ENCODE data around the gene ZDHHC5.

ZDHHC5 gene

DNA sequence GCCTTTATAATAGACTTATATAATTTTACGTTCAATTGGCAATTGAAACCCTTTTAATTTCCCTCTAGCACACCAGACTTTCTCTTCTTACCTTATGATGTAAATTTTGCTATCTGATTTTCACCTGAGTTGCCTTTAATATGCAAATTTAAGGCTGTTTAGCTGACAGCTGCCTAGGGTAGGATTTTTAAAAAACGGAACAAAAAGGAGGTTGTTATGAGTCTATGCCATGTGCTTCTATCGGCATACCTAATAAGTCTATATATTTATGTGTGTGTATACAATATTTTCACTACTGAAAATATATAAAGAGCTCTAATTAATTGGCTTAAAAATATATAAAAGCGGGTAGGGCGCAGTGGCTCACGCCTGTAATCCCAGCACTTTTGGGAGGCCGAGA is 61.6 kb downstream of the ZDHHC5 start:
- DNase-seq (ENCODE audit: low read depth) = no peak

DNA sequence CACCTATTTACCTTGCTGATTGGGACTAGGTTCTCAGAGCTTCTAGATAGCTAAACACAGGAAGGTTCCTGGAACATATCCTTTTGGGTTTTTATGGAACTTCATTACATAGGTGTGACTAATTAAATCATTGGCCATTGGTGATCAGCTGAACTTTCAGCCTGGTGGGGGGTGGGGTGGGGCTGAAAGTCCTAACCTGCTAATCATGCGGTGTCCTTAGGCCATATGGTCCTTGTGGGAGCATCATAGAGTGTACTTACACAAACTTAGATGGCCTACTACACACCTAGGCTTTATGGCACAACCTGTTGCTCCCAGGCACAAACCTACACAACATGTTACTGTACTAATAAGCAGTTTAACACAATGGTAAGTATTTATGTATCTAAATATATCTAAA is 64.7 kb downstream of the ZDHHC5 start:
- DNase-seq (ENCODE audit: low read depth) = no peak

DNA sequence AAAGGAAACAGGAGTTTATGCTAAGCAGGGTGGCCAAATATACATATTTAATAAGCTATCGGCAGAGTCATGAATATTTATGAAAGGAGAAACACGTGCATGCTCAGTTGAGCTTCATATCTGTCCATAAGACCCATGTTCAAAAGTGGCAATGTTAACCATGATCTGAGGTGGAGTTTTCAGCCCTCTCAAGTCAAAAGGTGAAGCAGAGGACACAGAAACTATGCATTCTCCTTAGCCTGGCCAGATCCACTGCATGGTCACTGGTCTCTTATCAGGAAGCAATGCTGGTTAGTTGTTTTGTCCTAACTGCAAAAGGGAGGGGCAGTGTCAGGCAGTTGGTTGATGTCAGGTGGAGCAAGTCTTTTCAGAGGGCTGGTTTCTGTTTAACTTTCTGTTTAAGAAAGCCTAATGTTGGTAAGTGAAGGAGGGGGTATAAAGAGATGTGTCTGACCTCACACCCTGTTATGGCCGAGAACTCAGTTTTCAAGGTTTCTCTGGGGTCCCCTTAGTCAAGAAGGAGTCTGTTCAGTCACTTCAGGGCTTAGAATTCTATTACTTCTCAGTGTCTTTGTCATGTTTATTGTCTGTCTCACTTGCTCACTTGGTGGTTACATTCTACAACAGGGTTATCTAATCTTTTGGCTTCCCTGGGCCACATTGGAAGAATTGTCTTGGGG is 67.8 kb downstream of the ZDHHC5 start:
- DNase-seq (ENCODE audit: low read depth) = no peak

DNA sequence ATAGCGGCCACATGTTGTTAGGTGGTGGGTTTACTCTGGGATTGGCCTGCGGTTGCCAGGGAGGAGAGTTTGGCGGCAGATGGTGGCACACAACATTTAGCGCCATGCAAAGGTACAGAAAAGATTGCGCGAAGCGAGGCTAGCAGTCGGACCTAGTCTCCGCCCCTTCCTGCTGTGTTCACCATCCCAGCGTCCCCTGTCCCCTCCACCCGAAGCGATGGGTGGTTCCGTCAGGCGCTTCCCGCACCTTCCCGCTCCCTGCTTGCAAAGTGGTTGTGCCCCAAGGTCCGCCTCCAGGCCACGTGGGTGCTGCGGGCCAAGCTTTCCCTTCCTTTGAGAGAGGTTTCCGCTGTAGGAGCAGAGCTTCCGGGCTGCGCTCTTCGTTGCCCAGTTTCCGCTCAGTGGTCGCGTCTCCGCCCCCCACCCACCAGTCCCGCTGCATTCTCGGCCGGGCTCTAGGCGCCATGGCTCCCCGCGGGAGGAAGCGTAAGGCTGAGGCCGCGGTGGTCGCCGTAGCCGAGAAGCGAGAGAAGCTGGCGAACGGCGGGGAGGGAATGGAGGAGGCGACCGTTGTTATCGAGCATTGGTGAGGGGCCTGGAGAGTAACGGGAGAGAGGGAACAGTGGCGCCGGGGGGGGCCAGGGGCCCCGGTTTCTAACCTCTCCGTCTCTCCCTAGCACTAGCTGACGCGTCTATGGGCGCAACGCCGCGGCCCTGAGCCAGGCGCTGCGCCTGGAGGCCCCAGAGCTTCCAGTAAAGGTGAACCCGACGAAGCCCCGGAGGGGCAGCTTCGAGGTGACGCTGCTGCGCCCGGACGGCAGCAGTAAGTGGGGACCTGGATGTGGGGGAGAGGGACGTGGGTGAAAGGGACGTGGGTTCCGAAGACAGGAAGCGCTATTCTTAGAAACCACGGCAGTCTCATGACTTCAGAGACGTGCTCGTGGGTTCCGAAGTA is 73.5 kb downstream of the ZDHHC5 start, which contains the start of gene SELENOH:
Gene SELENOH (plus strand): TSS at position 360 of the 955 bp plus-strand sequence. CDS start 105 bp downstream, at position 465.
- peak; percentile 97 for DNase-seq (ENCODE audit: low read depth)

DNA sequence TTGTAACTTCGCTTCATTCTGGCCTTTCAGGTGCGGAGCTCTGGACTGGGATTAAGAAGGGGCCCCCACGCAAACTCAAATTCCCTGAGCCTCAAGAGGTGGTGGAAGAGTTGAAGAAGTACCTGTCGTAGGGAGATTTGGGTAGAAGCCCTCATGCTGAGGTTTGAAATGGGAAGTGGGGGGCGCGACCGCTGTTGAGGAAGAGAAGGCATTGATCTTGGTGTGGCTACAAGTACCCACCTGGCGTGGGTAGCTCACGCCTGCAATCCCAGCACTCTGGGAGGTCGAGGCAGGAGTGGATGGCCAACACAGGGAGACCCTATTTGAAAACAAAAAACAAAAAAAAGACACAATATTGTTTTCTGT is 74.2 kb downstream of the ZDHHC5 start:
- DNase-seq (ENCODE audit: low read depth) = no peak

DNA sequence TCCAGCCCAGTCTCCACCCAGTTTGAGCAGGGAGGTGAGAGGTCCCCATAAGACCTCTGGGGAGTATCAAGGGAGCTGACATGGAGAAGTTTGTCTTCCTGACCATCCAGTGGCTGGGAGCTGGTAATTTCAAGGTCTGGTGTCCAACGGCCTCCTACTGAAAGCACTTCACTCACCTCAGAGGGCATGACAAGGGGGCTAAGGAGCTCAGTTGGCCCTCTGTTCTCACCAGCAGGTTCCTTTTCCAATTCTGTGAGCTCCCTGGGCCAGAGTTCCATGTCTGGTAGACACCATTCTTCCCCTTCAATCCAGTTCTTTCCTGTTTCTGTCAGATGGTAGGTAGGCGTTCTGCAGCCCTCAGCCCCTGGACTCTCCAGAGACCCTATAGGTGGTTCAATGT is 76.4 kb downstream of the ZDHHC5 start:
- no peak for DNase-seq (ENCODE audit: low read depth)

DNA sequence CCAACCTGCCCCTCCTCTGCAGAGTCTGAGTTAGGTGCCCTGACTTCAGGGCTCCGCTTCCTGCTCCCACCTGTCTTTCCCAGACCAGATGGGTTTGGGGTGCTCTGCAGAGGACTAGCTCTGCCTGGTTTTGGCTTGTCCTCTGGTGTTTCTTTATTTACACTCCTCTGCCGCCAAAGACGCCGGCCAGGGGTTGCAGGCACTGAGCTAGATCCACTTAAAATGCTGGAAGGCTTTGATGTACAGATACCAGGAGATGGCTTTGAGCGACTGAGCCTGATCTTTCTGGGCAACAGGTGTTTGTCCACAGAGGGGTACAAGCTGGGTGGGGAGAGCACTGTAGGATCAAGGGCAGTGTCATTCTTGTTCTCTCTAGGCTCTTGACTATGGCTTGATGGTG is 77.3 kb downstream of the ZDHHC5 start:
- no peak for DNase-seq (ENCODE audit: low read depth)

DNA sequence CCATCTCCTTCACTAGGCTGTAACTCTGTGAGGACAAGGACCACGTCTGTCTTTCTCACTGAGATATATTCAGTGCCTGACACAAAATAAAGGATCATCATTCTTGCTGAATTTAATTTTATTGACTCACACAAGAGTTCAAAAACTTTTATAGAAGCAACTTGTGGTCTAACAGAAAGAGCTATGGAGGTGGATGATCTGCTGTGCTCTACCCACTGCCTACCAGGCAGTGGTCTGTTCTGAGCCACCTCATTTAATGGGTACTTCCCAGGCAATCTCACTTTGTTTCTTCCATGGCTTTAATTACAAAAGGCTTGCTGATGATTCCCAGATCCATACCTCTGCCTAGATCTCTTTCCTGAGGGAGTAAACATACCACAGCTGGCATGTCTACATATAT is 79.0 kb downstream of the ZDHHC5 start:
- no peak for DNase-seq (ENCODE audit: low read depth)

Data from fibroblast of the conjunctiva (primary cell).